IMR-90 (cell line): ENCODE measurements around the gene ZFHX3. TPM values are rescaled to one million over a fixed set of nuclear protein-coding genes. Genes with fewer than 3 reads are reported as not detected.

ENCODE experiments used
- ATAC-seq: fragments of 200-7000 bp; cut with Tn5 transposase; 2 replicates; pipeline ENCODE4 v1.9.1; 2020; ENCODE audit warnings: low read depth, mild to moderate bottlenecking, moderate library complexity
- BruUV-seq: library from RNA; stranded (reverse); fragments of 400-500 nt; replicated peaks from 2 replicates; lab custom pipeline; 2021; lab: Mats Ljungman, UMichigan
- CTCF ChIA-PET: fragments of 300-600 bp; formaldehyde crosslinking; extraction: SDS; loops from one replicate; lab custom pipeline; 2021; ENCODE audit warnings: antibody characterized with exemption; lab: Yijun Ruan, JAX
- POLR2A ChIA-PET: fragments of 300-600 bp; sonication (Branson Sonifier 250); formaldehyde crosslinking; loops from one replicate; lab custom pipeline; 2022; ENCODE audit warnings: antibody characterized with exemption; ENCODE audit not compliant: unreplicated experiment; lab: Charles Lee
- DNase-seq: peaks from one replicate; pipeline ENCODE4 v3.0.0; 2013
- H2AFZ ChIP-seq: replicated peaks from 2 replicates; pipeline ENCODE3; 2013; ENCODE audit warnings: low read length, mild to moderate bottlenecking; ENCODE audit not compliant: poor library complexity
- H2AK5ac ChIP-seq: 2 replicates; pipeline ENCODE4 v1.6.1; 2013; ENCODE audit warnings: low read depth, low read length, inconsistent platforms
- H2AK9ac ChIP-seq: replicated peaks from 2 replicates; pipeline ENCODE3; 2013; ENCODE audit warnings: mild to moderate bottlenecking, low read depth, low read length, moderate library complexity; ENCODE audit not compliant: poor library complexity
- H2BK120ac ChIP-seq: 2 replicates; pipeline ENCODE4 v1.6.1; 2013; ENCODE audit warnings: low read depth, low read length, inconsistent platforms
- H2BK15ac ChIP-seq: 3 replicates; pipeline ENCODE4 v1.6.1; 2013; ENCODE audit warnings: low read depth, low read length, inconsistent platforms
- H2BK20ac ChIP-seq: 2 replicates; pipeline ENCODE4 v1.6.1; 2013; ENCODE audit warnings: low read depth, mild to moderate bottlenecking, inconsistent platforms, low read length, moderate library complexity
- H2BK5ac ChIP-seq: 2 replicates; pipeline ENCODE4 v1.6.1; 2013; ENCODE audit warnings: mild to moderate bottlenecking, low read depth, low read length, inconsistent platforms; ENCODE audit not compliant: poor library complexity, severe bottlenecking
- H3K14ac ChIP-seq: replicated peaks from 2 replicates; pipeline ENCODE4 v1.6.1; 2013; ENCODE audit warnings: low read depth, low read length, inconsistent platforms
- H3K18ac ChIP-seq: 2 replicates; pipeline ENCODE4 v1.6.1; 2013; ENCODE audit warnings: low read depth, low read length, control low read depth
- H3K23ac ChIP-seq: 2 replicates; pipeline ENCODE4 v1.6.1; 2013; ENCODE audit warnings: low read depth, low read length, inconsistent platforms
- H3K27ac ChIP-seq: 2 replicates; pipeline ENCODE4 v1.5.1; 2013; ENCODE audit warnings: mild to moderate bottlenecking, control low read depth, low read length; ENCODE audit not compliant: insufficient read depth
- H3K27me3 ChIP-seq: 2 replicates; pipeline ENCODE4 v1.6.1; 2013; ENCODE audit warnings: low read length; ENCODE audit not compliant: control insufficient read depth, insufficient read depth
- H3K36me3 ChIP-seq: 2 replicates; pipeline ENCODE4 v1.6.1; 2013; ENCODE audit warnings: low read length, mixed read lengths; ENCODE audit not compliant: control insufficient read depth, insufficient read depth
- H3K4ac ChIP-seq: 2 replicates; pipeline ENCODE4 v1.6.1; 2013; ENCODE audit warnings: low read depth, low read length, inconsistent platforms
- H3K4me1 ChIP-seq: 2 replicates; pipeline ENCODE4 v1.6.1; 2013; ENCODE audit warnings: low read length, mixed read lengths; ENCODE audit not compliant: control insufficient read depth, insufficient read depth
- H3K4me2 ChIP-seq: 2 replicates; pipeline ENCODE4 v1.6.1; 2013; ENCODE audit warnings: low read depth, mild to moderate bottlenecking, control low read depth, low read length, moderate library complexity
- H3K4me3 ChIP-seq: 2 replicates; pipeline ENCODE4 v1.5.1; 2013; ENCODE audit warnings: low read depth, mild to moderate bottlenecking, control low read depth, low read length, moderate library complexity; ENCODE audit not compliant: insufficient read depth
- H3K56ac ChIP-seq: 2 replicates; pipeline ENCODE4 v1.6.1; 2013; ENCODE audit warnings: low read length, inconsistent platforms; ENCODE audit not compliant: insufficient read depth; ENCODE audit errors: extremely low read depth
- H3K79me1 ChIP-seq, 2 experiments: 2 replicates each; pipeline ENCODE4 v1.6.1; 2013; ENCODE audit warnings: low read length in 2 of 2, inconsistent platforms in 1 of 2, low read depth in 1 of 2
- H3K9ac ChIP-seq: 2 replicates; pipeline ENCODE4 v1.6.1; 2013; ENCODE audit warnings: low read depth, low read length, control low read depth
- H3K9me1 ChIP-seq: 2 replicates; pipeline ENCODE4 v1.6.1; 2013; ENCODE audit warnings: low read length, inconsistent platforms; ENCODE audit not compliant: insufficient read depth
- H3K9me3 ChIP-seq: 2 replicates; pipeline ENCODE4 v1.6.1; 2013; ENCODE audit warnings: low read length; ENCODE audit not compliant: control insufficient read depth, insufficient read depth
- H4K20me1 ChIP-seq: 2 replicates; pipeline ENCODE4 v1.6.1; 2013; ENCODE audit warnings: low read length, inconsistent platforms; ENCODE audit not compliant: insufficient read depth
- H4K5ac ChIP-seq: 2 replicates; pipeline ENCODE4 v1.6.1; 2013; ENCODE audit warnings: mild to moderate bottlenecking, low read depth, low read length, control low read depth
- H4K8ac ChIP-seq, 2 experiments: 2 replicates each; pipeline ENCODE4 v1.6.1; 2013; ENCODE audit warnings: low read depth in 2 of 2, low read length in 2 of 2, control low read depth in 1 of 2, inconsistent platforms in 1 of 2
- H4K91ac ChIP-seq: 2 replicates; pipeline ENCODE4 v1.6.1; 2013; ENCODE audit warnings: low read depth, low read length, inconsistent platforms; ENCODE audit not compliant: insufficient read depth
- BHLHE40 ChIP-seq: fragments of 150-350 bp; IDR thresholded peaks from 2 replicates; pipeline ENCODE4 v1.6.1; 2016; ENCODE audit warnings: mild to moderate bottlenecking, low read depth, low read length
- CEBPB ChIP-seq: IDR thresholded peaks from 2 replicates; pipeline ENCODE4 v1.6.1; 2012; ENCODE audit warnings: low read depth, low read length, improper control_type of control experiment
- CHD1 ChIP-seq: IDR thresholded peaks from 2 replicates; pipeline ENCODE4 v1.6.1; 2012; ENCODE audit warnings: low read depth, low read length, improper control_type of control experiment
- FOS ChIP-seq: fragments of 150-350 bp; IDR thresholded peaks from 2 replicates; pipeline ENCODE4 v1.6.1; 2016; ENCODE audit warnings: low read depth, low read length
- MAFK ChIP-seq: IDR thresholded peaks from 2 replicates; pipeline ENCODE4 v1.6.1; 2012; ENCODE audit warnings: low read depth, low read length, improper control_type of control experiment
- MAZ ChIP-seq: IDR thresholded peaks from 2 replicates; pipeline ENCODE4 v1.6.1; 2012; ENCODE audit warnings: low read depth, mild to moderate bottlenecking, low read length, improper control_type of control experiment, moderate library complexity, borderline replicate concordance
- MXI1 ChIP-seq: IDR thresholded peaks from 2 replicates; pipeline ENCODE4 v1.6.1; 2012; ENCODE audit warnings: low read depth, mild to moderate bottlenecking, low read length, moderate library complexity, borderline replicate concordance
- NFE2L2 ChIP-seq: fragments of 150-350 bp; IDR thresholded peaks from 2 replicates; pipeline ENCODE4 v1.6.1; 2016; ENCODE audit warnings: low read depth, mild to moderate bottlenecking, low read length
- POLR2A ChIP-seq: IDR thresholded peaks from 2 replicates; pipeline ENCODE4 v1.6.1; 2012; ENCODE audit warnings: mild to moderate bottlenecking, low read depth, low read length
- RAD21 ChIP-seq: IDR thresholded peaks from 2 replicates; pipeline ENCODE4 v1.6.1; 2012; ENCODE audit warnings: low read length, improper control_type of control experiment
- RCOR1 ChIP-seq: IDR thresholded peaks from 2 replicates; pipeline ENCODE4 v1.6.1; 2012; ENCODE audit warnings: mild to moderate bottlenecking, low read length, improper control_type of control experiment; ENCODE audit not compliant: insufficient replicate concordance
- RFX5 ChIP-seq: IDR thresholded peaks from 2 replicates; pipeline ENCODE4 v1.8.0; 2012; ENCODE audit warnings: low read depth, mild to moderate bottlenecking, low read length, moderate library complexity
- SMC3 ChIP-seq: fragments of 150-350 bp; IDR thresholded peaks from 2 replicates; pipeline ENCODE4 v1.6.1; 2016; ENCODE audit warnings: low read depth, mild to moderate bottlenecking, antibody characterized with exemption, low read length, moderate library complexity
- WGBS, 2 experiments: methylation state at CpG; one replicate each; pipeline versions ENCODE4 v1.1.5 to v1.1.7; 2013; ENCODE audit warnings: missing lambda C conversion rate in 2 of 2; ENCODE audit not compliant: insufficient read length in 1 of 2; ENCODE audit errors: extremely low coverage in 2 of 2; 5-methylcytosine and 5-hydroxymethylcytosine counted together
- dilution Hi-C: fragments of 300-500 bp; cut with HindIII; formaldehyde crosslinking; loops from one replicate; pipeline ENCODE4 v1.14.3; 2018; ENCODE audit warnings: low sequenced_read_pairs; ENCODE audit not compliant: unreplicated experiment
- in situ Hi-C: fragments of 300-500 bp; cut with MboI; formaldehyde crosslinking; loops from 3 replicates; pipeline ENCODE4 v1.14.3; 2019; ENCODE audit warnings: low sequenced_read_pairs, inconsistent platforms, mixed read lengths
- intact Hi-C: fragments of 100-400 bp; cut with micrococcal nuclease; formaldehyde crosslinking; loops from 2 replicates; pipeline ENCODE4 v1.10.0; 2022
- polyA plus RNA-seq, 3 experiments: library from polyadenylated mRNA; depleted of rRNA; stranded (reverse); fragments of >200 nt; gene quantifications; 2 replicates each; pipeline ENCODE4 v1.2.3, GENCODE V29; 2012; ENCODE audit warnings: low replicate concordance in 1 of 3
- total RNA-seq: library from RNA; depleted of rRNA; stranded (reverse); fragments of >200 nt; gene quantifications from 2 replicates; pipeline ENCODE4 v1.2.3, GENCODE V29; 2012
- TF ChIP-seq, protein P1 (sequence below): fragments of 150-350 bp; IDR thresholded peaks from 2 replicates; pipeline ENCODE4 v1.6.1; 2016; ENCODE audit warnings: low read depth, mild to moderate bottlenecking, low read length, moderate library complexity, borderline replicate concordance
- TF ChIP-seq, protein P2 (sequence below): fragments of 150-350 bp; IDR thresholded peaks from 2 replicates; pipeline ENCODE4 v1.6.1; 2017; ENCODE audit warnings: mild to moderate bottlenecking, antibody characterized with exemption, low read length, low read depth
- TF ChIP-seq, protein P3 (sequence below): conservative IDR thresholded peaks from 2 replicates; pipeline ENCODE4 v1.5.1; 2012; ENCODE audit warnings: mild to moderate bottlenecking, low read depth, low read length, improper control_type of control experiment

The ZFHX3 gene
- total and polyA plus RNA-seq, 2 of the 4 experiments (the other 2 are of a cell fraction), result 1.4 to 1.7 TPM

DNA sequence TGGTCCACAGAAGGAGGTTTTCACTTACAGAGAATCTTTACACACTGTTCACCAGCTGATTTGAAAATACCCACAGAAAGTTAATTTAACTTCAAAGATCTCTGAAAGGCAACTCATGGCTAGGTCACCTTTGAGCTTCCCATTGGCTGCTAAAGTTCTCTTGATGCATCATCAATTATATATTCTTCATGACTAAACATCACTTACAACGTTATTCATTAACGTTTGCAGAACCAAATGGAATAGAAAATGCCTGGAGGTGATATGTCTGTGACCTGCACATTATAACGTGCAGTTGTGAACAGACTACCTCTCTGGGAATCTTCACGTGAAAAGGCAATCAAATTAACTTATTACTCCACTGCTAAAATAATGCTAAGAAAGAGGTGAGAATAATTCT lies 238.5 kb downstream of the ZFHX3 start:
- no peak overlapping the region for H2BK5ac ChIP-seq
- no peak overlapping the region for H4K91ac ChIP-seq
- in situ Hi-C loops (no loop called here), intact Hi-C loops (no loop called here), dilution Hi-C loops (no loop called here)
- H2BK15ac ChIP-seq, result no peak overlapping the region
- H3K18ac ChIP-seq, result no peak overlapping the region
- no peak overlapping the region for H3K9ac ChIP-seq
- no peak overlapping the region for H3K27ac ChIP-seq
- TF ChIP-seq MAFK (no peak), RCOR1 (no peak), CHD1 (no peak), CEBPB (no peak), RAD21 (no peak), RFX5 (no peak), MXI1 (no peak), SMC3 (no peak), BHLHE40 (no peak), MAZ (no peak), FOS (no peak), NFE2L2 (no peak), POLR2A (no peak)
- TF ChIP-seq, protein P1, sequence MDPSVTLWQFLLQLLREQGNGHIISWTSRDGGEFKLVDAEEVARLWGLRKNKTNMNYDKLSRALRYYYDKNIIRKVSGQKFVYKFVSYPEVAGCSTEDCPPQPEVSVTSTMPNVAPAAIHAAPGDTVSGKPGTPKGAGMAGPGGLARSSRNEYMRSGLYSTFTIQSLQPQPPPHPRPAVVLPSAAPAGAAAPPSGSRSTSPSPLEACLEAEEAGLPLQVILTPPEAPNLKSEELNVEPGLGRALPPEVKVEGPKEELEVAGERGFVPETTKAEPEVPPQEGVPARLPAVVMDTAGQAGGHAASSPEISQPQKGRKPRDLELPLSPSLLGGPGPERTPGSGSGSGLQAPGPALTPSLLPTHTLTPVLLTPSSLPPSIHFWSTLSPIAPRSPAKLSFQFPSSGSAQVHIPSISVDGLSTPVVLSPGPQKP, result no peak
- TF ChIP-seq, protein P2, sequence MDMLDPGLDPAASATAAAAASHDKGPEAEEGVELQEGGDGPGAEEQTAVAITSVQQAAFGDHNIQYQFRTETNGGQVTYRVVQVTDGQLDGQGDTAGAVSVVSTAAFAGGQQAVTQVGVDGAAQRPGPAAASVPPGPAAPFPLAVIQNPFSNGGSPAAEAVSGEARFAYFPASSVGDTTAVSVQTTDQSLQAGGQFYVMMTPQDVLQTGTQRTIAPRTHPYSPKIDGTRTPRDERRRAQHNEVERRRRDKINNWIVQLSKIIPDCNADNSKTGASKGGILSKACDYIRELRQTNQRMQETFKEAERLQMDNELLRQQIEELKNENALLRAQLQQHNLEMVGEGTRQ, result no peak
- TF ChIP-seq, protein P3, sequence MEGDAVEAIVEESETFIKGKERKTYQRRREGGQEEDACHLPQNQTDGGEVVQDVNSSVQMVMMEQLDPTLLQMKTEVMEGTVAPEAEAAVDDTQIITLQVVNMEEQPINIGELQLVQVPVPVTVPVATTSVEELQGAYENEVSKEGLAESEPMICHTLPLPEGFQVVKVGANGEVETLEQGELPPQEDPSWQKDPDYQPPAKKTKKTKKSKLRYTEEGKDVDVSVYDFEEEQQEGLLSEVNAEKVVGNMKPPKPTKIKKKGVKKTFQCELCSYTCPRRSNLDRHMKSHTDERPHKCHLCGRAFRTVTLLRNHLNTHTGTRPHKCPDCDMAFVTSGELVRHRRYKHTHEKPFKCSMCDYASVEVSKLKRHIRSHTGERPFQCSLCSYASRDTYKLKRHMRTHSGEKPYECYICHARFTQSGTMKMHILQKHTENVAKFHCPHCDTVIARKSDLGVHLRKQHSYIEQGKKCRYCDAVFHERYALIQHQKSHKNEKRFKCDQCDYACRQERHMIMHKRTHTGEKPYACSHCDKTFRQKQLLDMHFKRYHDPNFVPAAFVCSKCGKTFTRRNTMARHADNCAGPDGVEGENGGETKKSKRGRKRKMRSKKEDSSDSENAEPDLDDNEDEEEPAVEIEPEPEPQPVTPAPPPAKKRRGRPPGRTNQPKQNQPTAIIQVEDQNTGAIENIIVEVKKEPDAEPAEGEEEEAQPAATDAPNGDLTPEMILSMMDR, result no peak
- H3K56ac ChIP-seq, result no peak overlapping the region
- H4K20me1 ChIP-seq, result no peaks in the 10 kb centered on the region
- H3K4me2 ChIP-seq, result no peak overlapping the region
- H3K79me1 ChIP-seq, result no peaks in the 10 kb centered on the region; a peak in 1 of 4 replicates
- H3K9me1 ChIP-seq, result peaks cover 7% of the 10 kb centered on the region; the same call in 1 of the 2 replicates
- no peaks in the 10 kb centered on the region for H3K9me3 ChIP-seq
- no peak overlapping the region for H2BK20ac ChIP-seq
- no peak overlapping the region for H2BK120ac ChIP-seq
- H2AK5ac ChIP-seq, result no peak overlapping the region
- no peak overlapping the region for H2AK9ac ChIP-seq
- ChIA-PET CTCF (interaction anchor here (0.5 kb wide), 1 partner anchor 680 kb away, joined by 3 read pairs; no protein-coding TSS in a partner anchor), POLR2A (no interaction called here)
- WGBS, 2 experiments, result no CpG with 5 or more reads among the region's 4 CpGs
- no peak overlapping the region for H4K5ac ChIP-seq
- H3K4ac ChIP-seq, result no peak overlapping the region
- DNase-seq (no peak), ATAC-seq (no peak)
- H3K4me3 ChIP-seq, result no peak overlapping the region
- H3K27me3 ChIP-seq, result no peaks in the 10 kb centered on the region
- no TSS peak for BruUV-seq
- H3K14ac ChIP-seq, result no peak overlapping the region
- H3K23ac ChIP-seq, result no peak overlapping the region
- no peaks in the 10 kb centered on the region for H3K4me1 ChIP-seq
- H2AFZ ChIP-seq, result no peak overlapping the region
- H4K8ac ChIP-seq, result no peak overlapping the region
- peaks cover 10% of the 10 kb centered on the region; the same call in 1 of the 2 replicates for H3K36me3 ChIP-seq
